ENCODE results near the gene PER1. TPM values are rescaled to one million over a fixed set of nuclear protein-coding genes. Genes with fewer than 3 reads are reported as not detected.

Gene PER1
- total and polyA plus RNA-seq, 2 of the 13 experiments (the other 11 are each of a cell fraction or from before 2014, with no cell fraction given) = 2.6 to 3.6 TPM

GRCh38 chr17:8152112-8152775 lies at the start of gene PER1 (continued):
- TF ChIP-seq PLSCR1 (CRISPR knock-in tag; IDR thresholded peaks at IDR 0.05; ENCODE audit: borderline replicate concordance) (no peak), ZNF143 (CRISPR knock-in tag; IDR thresholded peaks at IDR 0.05) (no peak), ZNF891 (CRISPR knock-in tag; IDR thresholded peaks at IDR 0.05) (no peak), ZFP82 (CRISPR knock-in tag; IDR thresholded peaks at IDR 0.05; ENCODE audit: borderline replicate concordance) (no peak), ZNF605 (CRISPR knock-in tag; IDR thresholded peaks at IDR 0.05) (no peak), ZFY (CRISPR knock-in tag; IDR thresholded peaks at IDR 0.05) (no peak; the same call in 1 of the 2 replicates), CBX5 (CRISPR knock-in tag; IDR thresholded peaks at IDR 0.05; ENCODE audit: borderline replicate concordance) (no peak), FOXA1 (IDR thresholded peaks at IDR 0.05) (no peak), FOXA1 (CRISPR knock-in tag; IDR thresholded peaks at IDR 0.05) (no peak), ZNF740 (CRISPR knock-in tag; IDR thresholded peaks at IDR 0.05) (no peak), ZNF251 (CRISPR knock-in tag; IDR thresholded peaks at IDR 0.05) (no peak), ZNF710 (CRISPR knock-in tag; IDR thresholded peaks at IDR 0.05; ENCODE audit: borderline replicate concordance) (0 out of 2 replicates have a peak, but pooled peaks have one; percentile 33), ZNF431 (CRISPR knock-in tag; IDR thresholded peaks at IDR 0.05; ENCODE audit: borderline replicate concordance, low read depth) (no peak), ZNF747 (CRISPR knock-in tag; IDR thresholded peaks at IDR 0.05; ENCODE audit: borderline replicate concordance) (no peak), ZNF83 (CRISPR knock-in tag; IDR thresholded peaks at IDR 0.05; ENCODE audit: borderline replicate concordance) (no peak), AFF4 (CRISPR knock-in tag; IDR thresholded peaks at IDR 0.05) (no peak), IRF1 (CRISPR knock-in tag; IDR thresholded peaks at IDR 0.05; ENCODE audit: low read depth) (no peak), ZNF577 (CRISPR knock-in tag; IDR thresholded peaks at IDR 0.05; ENCODE audit: borderline replicate concordance, low read depth) (no peak), ZNF598 (CRISPR knock-in tag; IDR thresholded peaks at IDR 0.05; ENCODE audit: borderline replicate concordance) (0 out of 2 replicates have a peak, but pooled peaks have one; percentile 20), NFE2L2 (IDR thresholded peaks at IDR 0.05; ENCODE audit: low read length) (no peak), ZNF367 (CRISPR knock-in tag; IDR thresholded peaks at IDR 0.05; ENCODE audit: borderline replicate concordance) (no peak), RNF2 (conservative IDR thresholded peaks at IDR 0.05; ENCODE audit: low read depth) (no peak), HNRNPLL (IDR thresholded peaks at IDR 0.05; ENCODE audit: low read depth, low read length, poor library complexity, severe bottlenecking) (peak; percentile 21)

All from HepG2 (cell line).